ENCODE data around the gene FBH1. TPM values are rescaled to one million over a fixed set of nuclear protein-coding genes. Genes with fewer than 3 reads are reported as not detected.
"Not testable (repeated sequence)": the region's sequence is repeated elsewhere in the genome, so short reads cannot be mapped to it uniquely, and the experiment has no call there.

FBH1 gene
- total RNA-seq, 1 donor from 2014 or later, result 84.5 TPM

- no peak for DNase-seq (ENCODE audit: extremely low read depth, low read depth, low spot score)
Measured at GRCh38 chr10:5902511-5903274, 12.7 kb downstream of the FBH1 start.

GRCh38 chr10:5903563-5903962, 13.5 kb downstream of the FBH1 start:
- DNase-seq (ENCODE audit: extremely low read depth, low read depth, low spot score), result no peak

- DNase-seq (ENCODE audit: extremely low read depth, low read depth, low spot score), result no peak
Measured at GRCh38 chr10:5904227-5904626, 14.2 kb downstream of the FBH1 start.

GRCh38 chr10:5905854-5906507, 15.9 kb downstream of the FBH1 start:
- DNase-seq (ENCODE audit: extremely low read depth, low read depth, low spot score), result no peak

GRCh38 chr10:5906651-5907050, 16.6 kb downstream of the FBH1 start:
- DNase-seq (ENCODE audit: extremely low read depth, low read depth, low spot score), result no peak

GRCh38 chr10:5908676-5909075, 18.6 kb downstream of the FBH1 start:
- not testable (repeated sequence) for DNase-seq (ENCODE audit: extremely low read depth, low read depth, low spot score)

- no peak for DNase-seq (ENCODE audit: extremely low read depth, low read depth, low spot score)
Measured at GRCh38 chr10:5910323-5911100, 20.5 kb downstream of the FBH1 start.

GRCh38 chr10:5911670-5912069, 21.6 kb downstream of the FBH1 start:
- no peak for DNase-seq (ENCODE audit: extremely low read depth, low read depth, low spot score)

GRCh38 chr10:5913736-5914135, 23.7 kb downstream of the FBH1 start:
- no peak for DNase-seq (ENCODE audit: extremely low read depth, low read depth, low spot score)

- no peak for DNase-seq (ENCODE audit: extremely low read depth, low read depth, low spot score)
Measured at GRCh38 chr10:5915451-5915850, 25.4 kb downstream of the FBH1 start.

- DNase-seq (ENCODE audit: extremely low read depth, low read depth, low spot score), result no peak
Measured at GRCh38 chr10:5917305-5917704, 27.3 kb downstream of the FBH1 start.

- no peak for DNase-seq (ENCODE audit: extremely low read depth, low read depth, low spot score)
Measured at GRCh38 chr10:5918763-5919162, 28.7 kb downstream of the FBH1 start.

GRCh38 chr10:5919568-5919967, 29.5 kb downstream of the FBH1 start:
- no peak for DNase-seq (ENCODE audit: extremely low read depth, low read depth, low spot score)

- no peak for DNase-seq (ENCODE audit: extremely low read depth, low read depth, low spot score)
Measured at GRCh38 chr10:5921746-5922145, 31.7 kb downstream of the FBH1 start.

GRCh38 chr10:5924889-5925288, 34.8 kb downstream of the FBH1 start:
- no peak for DNase-seq (ENCODE audit: extremely low read depth, low read depth, low spot score)

- DNase-seq (ENCODE audit: extremely low read depth, low read depth, low spot score), result no peak
Measured at GRCh38 chr10:5927306-5927705, 37.3 kb downstream of the FBH1 start.

GRCh38 chr10:5929442-5929841, 39.4 kb downstream of the FBH1 start:
- DNase-seq (ENCODE audit: extremely low read depth, low read depth, low spot score), result no peak

GRCh38 chr10:5930272-5930671, 40.2 kb downstream of the FBH1 start:
- no peak for DNase-seq (ENCODE audit: extremely low read depth, low read depth, low spot score)

- DNase-seq (ENCODE audit: extremely low read depth, low read depth, low spot score), result no peak
Measured at GRCh38 chr10:5932345-5932744, 42.3 kb downstream of the FBH1 start.

GRCh38 chr10:5933909-5934546, 44.0 kb downstream of the FBH1 start:
- no peak for DNase-seq (ENCODE audit: extremely low read depth, low read depth, low spot score)

- DNase-seq (ENCODE audit: extremely low read depth, low read depth, low spot score), result no peak
Measured at GRCh38 chr10:5935628-5936027, 45.6 kb downstream of the FBH1 start.

All from glomerular endothelial cell (primary cell).